ENCODE data around the gene SMIM41.
A peak's percentile ranks its signal among the peaks of the same experiment; 100 is the strongest.

Gene SMIM41

DNA sequence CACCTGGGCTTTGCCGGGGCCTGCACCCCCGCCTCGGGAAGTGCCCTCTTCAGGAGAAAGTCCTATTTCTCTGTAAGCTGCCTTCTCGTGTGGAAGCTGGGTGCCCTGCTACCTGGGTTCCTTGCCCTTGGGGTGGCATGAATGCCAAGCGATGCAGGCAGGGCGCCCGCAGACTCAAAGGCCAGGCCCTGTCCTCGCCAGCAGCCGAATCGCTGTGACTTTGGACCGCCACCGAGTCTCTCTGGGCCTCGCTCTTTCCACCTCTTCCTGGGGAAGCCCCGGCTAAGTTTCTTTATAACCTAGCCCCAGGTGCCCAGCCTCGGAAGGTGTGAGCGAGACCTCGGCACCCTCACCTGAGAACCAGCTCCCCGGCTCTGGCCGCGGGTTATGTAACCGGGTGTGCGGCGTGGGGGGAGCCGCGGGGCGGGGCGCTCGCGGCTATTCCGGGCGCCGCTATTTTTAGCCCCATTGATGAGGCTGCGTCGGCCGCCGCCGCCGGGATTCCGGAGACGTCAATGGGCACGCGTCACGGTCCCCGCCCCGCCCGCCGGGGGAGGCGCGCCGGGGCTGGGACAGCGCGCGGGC is 42.8 kb upstream of the SMIM41 start:
- H3K4me3 ChIP-seq (ENCODE audit: control insufficient read depth, low read depth, low read length) = peak overlapping the region; percentile 92
- no peak for DNase-seq (ENCODE audit: low read depth)

DNA sequence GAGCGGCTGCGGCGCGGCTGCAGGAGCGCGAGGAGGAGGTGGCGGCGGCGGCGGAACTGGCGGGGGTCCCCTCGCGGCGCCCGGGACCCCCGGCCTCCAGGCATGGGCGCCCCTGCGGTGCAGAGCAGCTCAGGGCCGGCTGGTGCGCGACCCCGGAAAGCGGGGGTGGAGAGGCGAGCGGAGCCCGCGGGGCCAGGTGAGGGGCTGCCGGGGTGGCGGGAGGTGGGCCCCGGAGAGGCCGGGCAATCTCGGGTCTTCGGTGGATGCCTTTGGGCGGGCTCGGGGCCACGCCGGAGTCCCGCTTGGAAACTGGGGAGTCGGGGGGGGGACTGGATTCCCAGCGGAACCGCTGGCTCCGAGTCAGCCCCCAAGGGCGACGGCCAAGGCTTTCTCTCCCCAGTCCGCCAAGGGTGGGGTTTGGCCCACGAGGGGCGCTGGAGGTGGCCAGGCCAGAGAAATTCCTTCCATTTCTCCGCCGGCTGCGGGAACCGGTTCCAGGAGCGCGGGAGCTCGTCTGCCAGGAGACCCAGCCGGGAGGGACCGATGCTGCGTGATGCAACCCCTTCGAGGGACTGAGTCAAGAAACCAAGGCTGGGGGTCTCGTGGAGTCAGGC is 42.1 kb upstream of the SMIM41 start:
- peak overlapping the region; percentile 92 for H3K4me3 ChIP-seq (ENCODE audit: control insufficient read depth, low read depth, low read length)
- TF ChIP-seq, protein P1, sequence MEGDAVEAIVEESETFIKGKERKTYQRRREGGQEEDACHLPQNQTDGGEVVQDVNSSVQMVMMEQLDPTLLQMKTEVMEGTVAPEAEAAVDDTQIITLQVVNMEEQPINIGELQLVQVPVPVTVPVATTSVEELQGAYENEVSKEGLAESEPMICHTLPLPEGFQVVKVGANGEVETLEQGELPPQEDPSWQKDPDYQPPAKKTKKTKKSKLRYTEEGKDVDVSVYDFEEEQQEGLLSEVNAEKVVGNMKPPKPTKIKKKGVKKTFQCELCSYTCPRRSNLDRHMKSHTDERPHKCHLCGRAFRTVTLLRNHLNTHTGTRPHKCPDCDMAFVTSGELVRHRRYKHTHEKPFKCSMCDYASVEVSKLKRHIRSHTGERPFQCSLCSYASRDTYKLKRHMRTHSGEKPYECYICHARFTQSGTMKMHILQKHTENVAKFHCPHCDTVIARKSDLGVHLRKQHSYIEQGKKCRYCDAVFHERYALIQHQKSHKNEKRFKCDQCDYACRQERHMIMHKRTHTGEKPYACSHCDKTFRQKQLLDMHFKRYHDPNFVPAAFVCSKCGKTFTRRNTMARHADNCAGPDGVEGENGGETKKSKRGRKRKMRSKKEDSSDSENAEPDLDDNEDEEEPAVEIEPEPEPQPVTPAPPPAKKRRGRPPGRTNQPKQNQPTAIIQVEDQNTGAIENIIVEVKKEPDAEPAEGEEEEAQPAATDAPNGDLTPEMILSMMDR (IDR thresholded peaks at IDR 0.05; ENCODE audit: control insufficient read depth, insufficient read depth, low read depth, low read length, missing control alignments) = peak; percentile 16
- DNase-seq (ENCODE audit: low read depth) = no peak

More for the DNA sequence above, 42.8 kb upstream of the SMIM41 start:
- TF ChIP-seq, protein P1 (IDR thresholded peaks at IDR 0.05; ENCODE audit: control insufficient read depth, insufficient read depth, low read depth, low read length, missing control alignments) = no peak

DNA sequence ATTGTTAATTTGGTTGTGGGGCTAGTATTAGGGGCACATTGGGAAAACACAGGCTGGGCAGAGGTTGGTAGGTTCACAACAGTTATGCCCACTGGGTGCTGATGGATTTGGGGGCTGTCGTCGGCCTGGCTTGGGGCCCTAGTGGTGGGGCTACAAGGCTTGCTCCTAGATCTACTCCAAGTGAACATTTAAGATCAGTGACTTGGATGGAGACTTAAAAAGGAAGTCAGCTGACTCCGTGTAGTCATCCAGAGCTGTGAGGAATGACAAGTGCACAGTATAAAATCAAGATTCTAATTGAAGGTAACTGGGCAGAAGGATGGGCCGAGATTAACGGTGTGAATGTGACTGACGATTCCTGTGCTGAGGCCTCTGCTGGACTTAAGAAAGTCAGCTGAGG is 41.1 kb upstream of the SMIM41 start:
- DNase-seq (ENCODE audit: low read depth) = no peak
- no peak overlapping the region for H3K4me3 ChIP-seq (ENCODE audit: control insufficient read depth, low read depth, low read length)
- TF ChIP-seq, protein P1 (IDR thresholded peaks at IDR 0.05; ENCODE audit: control insufficient read depth, insufficient read depth, low read depth, low read length, missing control alignments) = no peak

DNA sequence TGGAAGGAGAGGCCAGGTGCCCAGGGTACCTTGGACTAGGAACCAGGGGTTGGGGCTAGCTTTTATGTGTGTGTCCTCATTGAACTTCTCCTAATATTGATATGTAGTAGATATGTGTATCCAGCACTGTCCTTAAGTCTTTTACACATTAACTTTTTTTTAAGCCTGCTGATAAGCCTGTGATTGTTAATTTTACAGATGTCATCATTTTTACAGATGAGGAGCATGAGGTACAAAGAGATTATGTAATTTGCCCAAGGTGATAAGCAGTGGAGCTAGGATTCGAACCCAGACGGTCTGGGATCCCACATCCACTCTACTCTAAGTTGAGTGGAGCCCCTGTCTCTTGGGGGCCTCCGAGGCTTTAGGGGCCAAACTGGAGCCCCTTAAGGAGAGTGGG is 38.5 kb upstream of the SMIM41 start:
- DNase-seq (ENCODE audit: low read depth) = no peak
- TF ChIP-seq, protein P1 (IDR thresholded peaks at IDR 0.05; ENCODE audit: control insufficient read depth, insufficient read depth, low read depth, low read length, missing control alignments) = no peak
- H3K4me3 ChIP-seq (ENCODE audit: control insufficient read depth, low read depth, low read length) = no peak overlapping the region

DNA sequence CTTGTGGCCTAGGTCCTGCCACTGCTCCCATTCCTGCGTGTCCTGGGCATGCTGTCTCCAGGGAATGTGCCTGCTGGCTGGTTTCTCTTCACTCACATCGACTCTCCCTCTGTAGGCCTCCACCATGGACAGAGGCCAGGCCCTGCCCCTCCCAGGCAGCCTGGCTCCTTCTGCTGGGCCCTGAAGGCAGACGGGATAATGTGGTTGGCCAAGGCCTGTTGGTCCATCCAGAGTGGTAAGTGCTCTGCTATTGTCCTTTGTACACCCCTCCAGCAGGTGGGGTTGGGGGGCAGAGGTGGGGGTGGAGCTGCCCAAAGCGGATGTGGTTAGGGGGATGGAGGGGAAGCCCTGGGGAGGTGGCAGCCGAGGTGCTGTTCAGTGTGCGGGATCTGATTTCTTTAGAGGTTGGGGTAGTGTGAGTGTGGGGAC is 37.8 kb upstream of the SMIM41 start:
- TF ChIP-seq, protein P1 (IDR thresholded peaks at IDR 0.05; ENCODE audit: control insufficient read depth, insufficient read depth, low read depth, low read length, missing control alignments) = no peak
- no peak for DNase-seq (ENCODE audit: low read depth)
- no peak overlapping the region for H3K4me3 ChIP-seq (ENCODE audit: control insufficient read depth, low read depth, low read length)

DNA sequence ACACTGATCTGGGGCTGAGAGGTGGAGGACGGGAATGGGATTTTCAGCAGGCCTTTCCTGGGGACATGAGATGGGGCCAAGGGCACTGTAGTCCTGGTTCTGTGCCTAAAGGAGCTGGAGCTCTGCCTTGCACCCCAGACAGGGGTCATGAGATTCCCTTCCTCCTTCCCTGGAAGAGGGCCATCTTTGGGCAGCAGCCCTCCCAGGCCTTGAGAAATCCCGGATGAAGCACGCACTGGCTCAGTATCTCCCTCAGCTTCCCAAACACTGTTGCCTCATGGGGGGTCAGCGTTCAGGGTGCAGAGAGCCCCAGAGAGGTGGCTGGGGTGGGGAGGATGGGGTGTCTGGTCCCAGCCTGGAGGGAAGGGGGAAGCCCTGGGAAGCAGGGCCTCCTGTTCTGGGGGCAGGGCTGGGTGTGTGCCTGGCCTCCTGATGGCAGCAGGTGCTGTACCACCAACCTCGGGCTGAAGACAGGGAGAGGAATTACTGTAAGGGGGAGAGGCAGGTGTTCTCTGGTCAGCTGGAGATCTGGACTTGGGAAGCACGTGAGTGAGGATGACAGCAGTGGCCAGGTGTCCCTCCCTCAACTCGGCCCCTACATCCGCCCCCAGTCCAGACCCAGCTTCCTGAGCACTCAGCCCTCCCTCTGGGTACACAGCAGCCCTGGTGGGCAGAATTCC is 36.7 kb upstream of the SMIM41 start:
- no peak for DNase-seq (ENCODE audit: low read depth)
- TF ChIP-seq, protein P1 (IDR thresholded peaks at IDR 0.05; ENCODE audit: control insufficient read depth, insufficient read depth, low read depth, low read length, missing control alignments) = no peak
- no peak overlapping the region for H3K4me3 ChIP-seq (ENCODE audit: control insufficient read depth, low read depth, low read length)
